HK-2 (cell line): ENCODE results near the gene GDPD3.

Experiments
- DNase-seq: peaks from one replicate; pipeline ENCODE4 v3.0.0-alpha.2; 2018; ENCODE audit not compliant: unreplicated experiment

The GDPD3 gene

GRCh38 chr16:30095166-30096078 is 17.9 kb downstream of the GDPD3 start:
- no peak for DNase-seq

GRCh38 chr16:30094541-30095165 is 18.7 kb downstream of the GDPD3 start:
- DNase-seq, result no peak

GRCh38 chr16:30092373-30093010 is 20.8 kb downstream of the GDPD3 start:
- DNase-seq, result no peak

GRCh38 chr16:30091474-30092372 is 21.6 kb downstream of the GDPD3 start, which contains the start of gene TBX6:
TSS of gene TBX6 (minus strand) at chr16:30091924. CDS start at chr16:30091193, 731 bp downstream.
- DNase-seq, result peak; percentile 86

GRCh38 chr16:30090610-30091331 is 22.6 kb downstream of the GDPD3 start:
- no peak for DNase-seq

GRCh38 chr16:30088832-30089624 is 24.3 kb downstream of the GDPD3 start:
- no peak for DNase-seq

GRCh38 chr16:30088237-30088831 is 25.0 kb downstream of the GDPD3 start:
- no peak for DNase-seq

GRCh38 chr16:30087181-30087898 is 26.0 kb downstream of the GDPD3 start:
- DNase-seq, result no peak

GRCh38 chr16:30086291-30087140 is 26.8 kb downstream of the GDPD3 start:
- no peak for DNase-seq

- DNase-seq, result no peak
Observed at GRCh38 chr16:30085820-30086219, 27.5 kb downstream of the GDPD3 start.

- DNase-seq, result no peak
Observed at GRCh38 chr16:30085247-30085646, 28.1 kb downstream of the GDPD3 start.

- no peak for DNase-seq
Observed at GRCh38 chr16:30084816-30085159, 28.5 kb downstream of the GDPD3 start.

- no peak for DNase-seq
Observed at GRCh38 chr16:30084096-30084815, 29.1 kb downstream of the GDPD3 start.

- DNase-seq, result no peak
Observed at GRCh38 chr16:30083216-30084055, 29.9 kb downstream of the GDPD3 start.

GRCh38 chr16:30082545-30083090 is 30.7 kb downstream of the GDPD3 start:
- DNase-seq, result no peak

GRCh38 chr16:30079480-30079879 is 33.9 kb downstream of the GDPD3 start:
- no peak for DNase-seq
